Sigmoid colon (tissue), 4 donors: Measurements from ENCODE around the gene DEGS2.

Experiments
- CTCF ChIP-seq, 4 experiments: fragments of 450-650 bp in 3 of 4; fragments of 200-600 bp in 1 of 4; IDR thresholded peaks; one replicate each; pipeline ENCODE4 v1.5.1; 2016 to 2019; ENCODE audit warnings: antibody characterized with exemption in 4 of 4, mild to moderate bottlenecking in 3 of 4, moderate library complexity in 2 of 4
- POLR2AphosphoS5 ChIP-seq, 4 donors: sonication (generic); formaldehyde crosslinking; IDR thresholded peaks; one replicate each; pipeline ENCODE4 v1.6.1; 2017; ENCODE audit warnings: antibody characterized with exemption in 4 of 4

GRCh38 chr14:100138955-100139354 lies 20.5 kb downstream of the DEGS2 start:
- no peak for TF ChIP-seq CTCF (IDR thresholded peaks at IDR 0.05)
- TF ChIP-seq POLR2AphosphoS5 (IDR thresholded peaks at IDR 0.05) = no peak
